GM12892 (cell line): ENCODE measurements around the gene LRG1.
"Not testable (repeated sequence)": the region's sequence is repeated elsewhere in the genome, so short reads cannot be mapped to it uniquely, and the experiment has no call there.

Source experiments
- DNase-seq: peaks from one replicate; pipeline ENCODE4 v3.0.0; 2011; ENCODE audit not compliant: insufficient read length
- FAIRE-seq: peaks from 2 replicates; lab custom pipeline; 2011; peaks lifted over from hg19 to GRCh38; lab: Jason Lieb, UNC
- POLR2A ChIP-seq: IDR thresholded peaks from 2 replicates; pipeline ENCODE4 v1.6.1; 2011; ENCODE audit warnings: low read depth, low read length, control low read depth
- POLR2AphosphoS5 ChIP-seq: IDR thresholded peaks from 2 replicates; pipeline ENCODE4 v1.6.1; 2011; ENCODE audit warnings: low read depth, low read length, control low read depth
- TAF1 ChIP-seq: IDR thresholded peaks from 2 replicates; pipeline ENCODE4 v1.6.1; 2011; ENCODE audit warnings: low read depth, mild to moderate bottlenecking, control low read depth, low read length, borderline replicate concordance

LRG1 gene

GRCh38 chr19:4570402-4570801 lies 30.6 kb upstream of the LRG1 start:
- FAIRE-seq (no peak), DNase-seq (no peak)
- TF ChIP-seq POLR2A (no peak), POLR2AphosphoS5 (no peak), TAF1 (no peak)

GRCh38 chr19:4568886-4569285 lies 29.1 kb upstream of the LRG1 start:
- no peak for TF ChIP-seq POLR2AphosphoS5
- no peak for TF ChIP-seq TAF1
- no peak for TF ChIP-seq POLR2A
- FAIRE-seq, result no peak
- no peak for DNase-seq

DNA sequence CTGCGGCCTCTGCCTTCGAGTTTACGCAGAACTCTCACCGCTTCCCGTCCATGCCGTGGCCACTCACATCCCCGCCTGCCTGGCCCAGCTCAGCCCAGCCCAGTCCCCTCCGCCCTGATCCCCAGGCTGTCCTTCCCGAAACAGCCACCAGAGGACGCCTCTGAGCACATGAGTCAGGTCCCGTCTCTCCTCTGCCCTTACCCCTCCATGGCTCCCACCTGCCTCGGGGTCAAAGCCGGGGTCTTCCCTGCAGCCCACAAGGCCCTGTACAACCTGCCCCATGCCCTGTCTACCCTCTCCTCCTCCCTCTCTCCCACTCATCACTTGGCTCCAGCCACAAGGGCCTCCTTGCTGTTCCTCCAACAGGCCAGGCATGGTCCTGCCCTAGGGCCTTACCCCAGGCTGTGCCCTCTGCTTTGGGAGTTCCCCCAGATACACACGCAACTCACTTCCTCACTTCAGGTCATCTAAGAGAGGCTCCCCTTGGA lies 27.8 kb upstream of the LRG1 start:
- TF ChIP-seq POLR2A (no peak), TAF1 (no peak), POLR2AphosphoS5 (no peak)
- DNase-seq, result no peak
- peak; percentile 57 for FAIRE-seq

DNA sequence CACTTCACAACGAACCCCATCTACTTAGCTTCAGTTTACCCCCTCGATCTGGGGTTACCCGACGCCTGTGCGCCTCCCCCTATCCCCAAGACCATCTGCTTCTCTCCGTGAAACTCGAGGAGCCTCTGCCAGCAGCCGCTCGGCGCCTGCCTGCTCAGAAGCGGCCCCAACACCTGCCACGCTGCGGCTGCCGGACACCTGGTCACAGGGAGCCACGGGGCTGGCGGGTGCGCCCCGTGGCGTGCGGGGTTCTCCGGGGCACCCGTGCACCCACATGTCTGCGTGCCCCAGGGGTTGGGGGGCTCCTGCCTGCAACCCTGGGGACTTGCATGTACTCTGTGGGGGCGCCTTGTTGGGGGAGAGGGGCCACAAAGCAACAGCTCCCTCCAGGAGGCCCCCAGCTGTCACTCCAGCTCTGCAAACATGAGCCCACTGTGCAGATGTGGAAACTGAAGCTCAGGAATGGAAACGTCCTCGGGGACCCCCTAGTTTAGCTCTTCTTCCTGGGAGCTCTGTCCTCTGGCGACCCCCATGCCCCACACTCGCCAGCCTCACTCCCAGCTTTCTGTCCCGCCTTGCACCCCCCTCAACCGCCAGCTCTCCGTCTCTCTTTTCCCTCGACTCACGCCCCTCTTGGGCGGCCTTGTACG lies 26.7 kb upstream of the LRG1 start:
- DNase-seq (no peak), FAIRE-seq (no peak)
- TF ChIP-seq POLR2A (no peak), TAF1 (no peak), POLR2AphosphoS5 (no peak)

DNA sequence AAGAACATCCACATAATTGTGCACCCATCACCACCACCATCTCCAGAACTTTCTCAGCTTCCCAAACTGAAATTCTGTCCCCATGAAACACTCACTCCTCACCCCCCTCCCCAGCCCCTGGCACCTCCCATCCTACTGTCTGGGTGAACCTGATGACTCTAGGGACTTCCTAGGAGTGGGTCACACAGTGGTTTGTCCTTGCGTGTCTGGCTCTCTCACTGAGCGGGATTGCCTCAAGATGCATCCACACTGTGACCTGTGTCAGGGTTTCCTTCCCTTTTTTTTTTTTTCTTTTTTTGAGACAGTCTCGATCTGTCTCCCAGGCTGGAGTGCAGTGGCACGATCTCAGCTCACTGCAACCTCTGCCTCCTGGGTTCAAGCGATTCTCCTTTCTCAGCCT lies 23.7 kb upstream of the LRG1 start:
- DNase-seq, FAIRE-seq: not testable (repeated sequence)

GRCh38 chr19:4562085-4562484 lies 22.2 kb upstream of the LRG1 start:
- DNase-seq, FAIRE-seq: not testable (repeated sequence)

- TF ChIP-seq POLR2AphosphoS5, result no peak
- no peak for TF ChIP-seq TAF1
- TF ChIP-seq POLR2A, result no peak
- no peak for DNase-seq
Measured at GRCh38 chr19:4559569-4559968, 19.7 kb upstream of the LRG1 start, which contains the start of gene SEMA6B. TSS of gene SEMA6B (minus strand) at chr19:4559684. CDS start at chr19:4558457, 1,227 bp downstream.

GRCh38 chr19:4557971-4558941 lies 18.4 kb upstream of the LRG1 start:
- no peak for DNase-seq
- no peak for FAIRE-seq
- TF ChIP-seq POLR2AphosphoS5 (no peak), TAF1 (no peak), POLR2A (no peak)

More at GRCh38 chr19:4559569-4559968, 19.7 kb upstream of the LRG1 start, which contains the start of gene SEMA6B:
- FAIRE-seq, result no peak

- no peak for FAIRE-seq
Measured at GRCh38 chr19:4557144-4557970, 17.5 kb upstream of the LRG1 start.

GRCh38 chr19:4556597-4557127 lies 16.8 kb upstream of the LRG1 start:
- FAIRE-seq (no peak), DNase-seq (no peak)
- TF ChIP-seq POLR2AphosphoS5 (no peak), POLR2A (no peak)

More at GRCh38 chr19:4557144-4557970, 17.5 kb upstream of the LRG1 start:
- TF ChIP-seq TAF1 (no peak), POLR2AphosphoS5 (no peak), POLR2A (no peak)
- no peak for DNase-seq

DNA sequence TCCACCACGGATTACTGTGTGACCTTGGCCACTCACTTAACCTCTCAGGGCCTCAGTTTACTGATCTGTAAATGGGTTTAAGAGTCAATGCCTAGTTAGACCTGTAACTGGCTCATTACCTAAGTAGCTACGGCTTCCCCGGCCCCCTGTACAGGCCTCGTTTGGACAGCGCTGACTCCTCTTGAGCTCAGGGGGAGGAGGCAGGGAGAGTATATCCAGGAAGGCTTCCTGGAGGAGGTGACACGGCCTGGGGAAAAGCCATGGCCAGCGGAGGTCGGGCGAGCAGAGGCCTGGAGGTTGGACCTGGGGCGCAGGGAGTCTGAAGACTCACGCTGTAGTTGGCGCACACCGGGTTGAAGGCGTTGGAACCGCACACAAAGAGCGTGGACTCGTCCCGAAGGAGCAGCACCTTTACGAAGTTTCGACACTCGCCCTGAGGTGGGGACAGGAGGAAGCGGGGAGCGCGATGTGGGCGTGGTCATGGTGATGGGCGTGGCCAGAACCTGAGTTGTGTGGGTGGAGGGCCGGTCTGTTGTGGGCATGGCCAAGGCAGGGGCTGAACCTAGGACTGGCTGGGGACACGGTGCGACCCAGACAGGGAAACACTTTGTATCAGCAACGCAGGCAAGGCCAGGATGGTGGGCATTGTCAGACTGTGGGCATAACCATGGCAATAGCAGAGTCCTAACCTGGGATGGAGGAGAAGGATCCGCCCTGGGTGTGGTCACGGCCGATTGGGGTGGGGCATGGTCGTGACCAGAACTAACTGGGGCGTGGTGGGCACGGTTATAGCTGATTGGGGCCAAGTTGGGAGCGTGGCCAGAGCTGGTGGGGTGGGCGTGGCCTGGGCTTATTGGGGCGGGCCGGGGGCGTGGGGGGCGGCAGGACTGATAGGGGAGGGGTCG lies 16.1 kb upstream of the LRG1 start:
- DNase-seq, result no peak
- FAIRE-seq, result no peak
- TF ChIP-seq POLR2AphosphoS5, result no peak
